CD14-positive monocyte (primary cell): ENCODE data around the gene PILRA. TPM values are rescaled to one million over a fixed set of nuclear protein-coding genes. Genes with fewer than 3 reads are reported as not detected.

Experiments
- DNase-seq, 3 donors: peaks; one replicate each; pipeline ENCODE4 v3.0.0-alpha.2; 2011 to 2022
- H2AFZ ChIP-seq: 2 replicates; pipeline ENCODE4 v1.6.0; 2012; ENCODE audit warnings: mild to moderate bottlenecking, low read depth, low read length, inconsistent platforms; ENCODE audit not compliant: insufficient read depth, poor library complexity, severe bottlenecking
- H3K27ac ChIP-seq, 2 donors: 1 replicate in 1 of 2; 2 replicates in 1 of 2; pipeline ENCODE4 v1.5.1; 2012 to 2013; ENCODE audit warnings: low read length in 2 of 2, control low read depth in 1 of 2, inconsistent platforms in 1 of 2, low read depth in 1 of 2, mild to moderate bottlenecking in 1 of 2
- H3K27me3 ChIP-seq, 2 donors: one replicate each; pipeline versions ENCODE4 v1.6.0 to v1.6.1; 2011 to 2013; ENCODE audit warnings: low read length in 2 of 2; ENCODE audit not compliant: control insufficient read depth in 2 of 2, insufficient read depth in 2 of 2
- H3K36me3 ChIP-seq, 2 donors: replicated peaks in 1 of 2; 1 replicate in 1 of 2; 2 replicates in 1 of 2; pipeline versions ENCODE4 v1.5.1 to v1.6.1; 2012 to 2013; ENCODE audit warnings: low read length in 2 of 2, control low read depth in 1 of 2, inconsistent platforms in 1 of 2, mild to moderate bottlenecking in 1 of 2; ENCODE audit not compliant: insufficient read depth in 2 of 2, control insufficient read depth in 1 of 2
- H3K4me1 ChIP-seq, 2 donors: 1 replicate in 1 of 2; 2 replicates in 1 of 2; pipeline versions ENCODE4 v1.5.1 to v1.6.1; 2012 to 2013; ENCODE audit warnings: low read length in 2 of 2, control low read depth in 1 of 2, inconsistent platforms in 1 of 2, mild to moderate bottlenecking in 1 of 2, moderate library complexity in 1 of 2; ENCODE audit not compliant: insufficient read depth in 2 of 2, control insufficient read depth in 1 of 2
- H3K4me2 ChIP-seq: replicated peaks from 2 replicates; pipeline ENCODE3; 2012; ENCODE audit warnings: low read length, moderate library complexity, mild to moderate bottlenecking; ENCODE audit not compliant: poor library complexity, severe bottlenecking; ENCODE audit errors: extremely low read depth
- H3K4me3 ChIP-seq, 3 experiments: fragments of 200-600 bp in 1 of 3; sonication (generic) in 1 of 3; replicated peaks in 1 of 3; 1 replicate in 2 of 3; 2 replicates in 1 of 3; pipeline ENCODE4 v1.5.1; 2011 to 2013; ENCODE audit warnings: low read length in 3 of 3, mild to moderate bottlenecking in 3 of 3, control low read depth in 2 of 3, low read depth in 2 of 3, inconsistent platforms in 1 of 3, moderate library complexity in 1 of 3
- H3K79me2 ChIP-seq: 2 replicates; pipeline ENCODE4 v1.6.0; 2012; ENCODE audit warnings: mild to moderate bottlenecking, control low read depth, inconsistent platforms, low read length, moderate library complexity; ENCODE audit not compliant: insufficient read depth
- H3K9ac ChIP-seq: 2 replicates; pipeline ENCODE4 v1.6.0; 2017; ENCODE audit warnings: low read length, mild to moderate bottlenecking; ENCODE audit not compliant: insufficient read depth, poor library complexity, severe bottlenecking
- H3K9me3 ChIP-seq, 2 donors: replicated peaks in 1 of 2; 1 replicate in 1 of 2; 2 replicates in 1 of 2; pipeline versions ENCODE4 v1.5.1 to v1.6.1; 2012 to 2013; ENCODE audit warnings: low read length in 2 of 2, control low read depth in 1 of 2; ENCODE audit not compliant: control insufficient read depth in 1 of 2, insufficient read depth in 1 of 2
- H4K20me1 ChIP-seq: 2 replicates; pipeline ENCODE4 v1.6.0; 2012; ENCODE audit warnings: mild to moderate bottlenecking, low read length, control low read depth, moderate library complexity; ENCODE audit not compliant: insufficient read depth
- H3K27ac Mint-ChIP-seq, 7 donors: one replicate each; pipeline ENCODE4 v1.8.0; 2020; ENCODE audit warnings: mild to moderate bottlenecking in 7 of 7, mixed read lengths in 7 of 7, moderate library complexity in 6 of 7, inconsistent platforms in 2 of 7
- H3K27me3 Mint-ChIP-seq, 3 donors: one replicate each; pipeline ENCODE4 v1.8.0; 2021 to 2022; ENCODE audit warnings: low read depth in 3 of 3, mild to moderate bottlenecking in 3 of 3, mixed read lengths in 3 of 3, moderate library complexity in 3 of 3, inconsistent platforms in 1 of 3
- H3K36me3 Mint-ChIP-seq, 2 donors: one replicate each; pipeline ENCODE4 v1.8.0; 2020; ENCODE audit warnings: mixed read lengths in 2 of 2, inconsistent platforms in 1 of 2, mild to moderate bottlenecking in 1 of 2
- H3K4me1 Mint-ChIP-seq: one replicate; pipeline ENCODE4 v1.8.0; 2020; ENCODE audit warnings: mild to moderate bottlenecking, mixed read lengths
- H3K4me3 Mint-ChIP-seq, 2 donors: one replicate each; pipeline ENCODE4 v1.8.0; 2020; ENCODE audit warnings: mild to moderate bottlenecking in 2 of 2, mixed read lengths in 2 of 2, moderate library complexity in 1 of 2
- H3K9me3 Mint-ChIP-seq, 7 donors: one replicate each; pipeline ENCODE4 v1.8.0; 2020 to 2022; ENCODE audit warnings: mixed read lengths in 7 of 7, mild to moderate bottlenecking in 6 of 7, moderate library complexity in 6 of 7, inconsistent platforms in 2 of 7
- WGBS: methylation state at CpG from one replicate; pipeline ENCODE4 v1.1.5; 2013; ENCODE audit warnings: missing lambda C conversion rate; ENCODE audit not compliant: insufficient coverage; 5-methylcytosine and 5-hydroxymethylcytosine counted together
- intact Hi-C, 2 donors: fragments of 100-400 bp; cut with micrococcal nuclease; formaldehyde crosslinking; loops; one replicate each; pipeline versions ENCODE4 v1.15.0 to v1.15.1; 2023
- polyA plus RNA-seq, 3 donors: library from polyadenylated mRNA; depleted of rRNA in 1 of 3; unstranded in 2 of 3; stranded (reverse) in 1 of 3; fragments of 300-500 nt in 2 of 3; fragments of >200 nt in 1 of 3; fragmentation: Illumina TruSeq in 2 of 3; gene quantifications; 1 replicate in 2 of 3; 2 replicates in 1 of 3; pipeline ENCODE4 v1.2.3, GENCODE V29; 2012 to 2021
- TF ChIP-seq, protein P1 (sequence below): fragments of 200-600 bp; IDR thresholded peaks from one replicate; pipeline ENCODE4 v1.8.0; 2022; ENCODE audit warnings: antibody characterized with exemption, mild to moderate bottlenecking

The PILRA gene
- polyA plus RNA-seq, 3 donors, result 316 to 491 (median 364) TPM

DNA sequence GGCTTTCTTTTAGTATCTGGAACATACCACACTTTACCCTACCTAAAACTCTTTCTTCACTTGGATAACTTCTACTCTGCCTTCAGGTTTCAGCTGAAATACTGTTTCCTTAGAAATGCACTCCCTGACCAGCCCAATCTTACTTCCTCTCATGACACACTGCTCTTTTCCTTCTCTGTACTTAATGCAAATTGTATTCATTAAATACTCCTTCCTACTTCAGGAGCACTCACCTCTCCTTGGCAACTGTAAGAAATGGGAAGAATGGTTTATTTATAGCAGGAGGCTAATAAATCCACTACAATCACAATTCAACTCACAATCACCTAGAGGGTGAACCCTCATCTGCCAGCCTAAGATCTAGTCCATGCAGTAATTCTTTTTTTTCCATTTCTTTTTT is 40.1 kb downstream of the PILRA start:
- TF ChIP-seq, protein P1, sequence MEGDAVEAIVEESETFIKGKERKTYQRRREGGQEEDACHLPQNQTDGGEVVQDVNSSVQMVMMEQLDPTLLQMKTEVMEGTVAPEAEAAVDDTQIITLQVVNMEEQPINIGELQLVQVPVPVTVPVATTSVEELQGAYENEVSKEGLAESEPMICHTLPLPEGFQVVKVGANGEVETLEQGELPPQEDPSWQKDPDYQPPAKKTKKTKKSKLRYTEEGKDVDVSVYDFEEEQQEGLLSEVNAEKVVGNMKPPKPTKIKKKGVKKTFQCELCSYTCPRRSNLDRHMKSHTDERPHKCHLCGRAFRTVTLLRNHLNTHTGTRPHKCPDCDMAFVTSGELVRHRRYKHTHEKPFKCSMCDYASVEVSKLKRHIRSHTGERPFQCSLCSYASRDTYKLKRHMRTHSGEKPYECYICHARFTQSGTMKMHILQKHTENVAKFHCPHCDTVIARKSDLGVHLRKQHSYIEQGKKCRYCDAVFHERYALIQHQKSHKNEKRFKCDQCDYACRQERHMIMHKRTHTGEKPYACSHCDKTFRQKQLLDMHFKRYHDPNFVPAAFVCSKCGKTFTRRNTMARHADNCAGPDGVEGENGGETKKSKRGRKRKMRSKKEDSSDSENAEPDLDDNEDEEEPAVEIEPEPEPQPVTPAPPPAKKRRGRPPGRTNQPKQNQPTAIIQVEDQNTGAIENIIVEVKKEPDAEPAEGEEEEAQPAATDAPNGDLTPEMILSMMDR, result no peak
- Histone ChIP-seq H3K9ac (no peak overlapping the region), H3K27me3 (no peaks in the 10 kb centered on the region), H3K79me2 (no peaks in the 10 kb centered on the region), H3K27ac (peak overlapping the region in 1 of 2 donors; percentile 21), H4K20me1 (peaks cover 41% of the 10 kb centered on the region), H2AFZ (no peak overlapping the region), H3K4me3 (no peak overlapping the region), H3K36me3 (peaks cover 27 to 86% of the 10 kb centered on the region in 2 donors), H3K9me3 (no peaks in the 10 kb centered on the region), H3K4me2 (no peak overlapping the region), H3K4me1 (peaks cover 10 to 14% of the 10 kb centered on the region in 2 donors)
- H3K9me3 Mint-ChIP-seq, result no peaks in the 10 kb centered on the region
- peaks cover 0 to 4% (median 0%) of the 10 kb centered on the region in 3 donors for H3K27me3 Mint-ChIP-seq
- H3K27ac Mint-ChIP-seq, result peak overlapping the region; percentile 49 to 88 (median 84)
- intact Hi-C loops, result loop anchor here in 1 of 2 donors (5.0 kb wide), 2 partner anchors 36 to 276 kb away; no protein-coding TSS in a partner anchor
- DNase-seq, result no peak
- H3K4me1 Mint-ChIP-seq, result peaks cover 10% of the 10 kb centered on the region
- H3K36me3 Mint-ChIP-seq, result peaks cover 45 to 51% of the 10 kb centered on the region in 2 donors
- H3K4me3 Mint-ChIP-seq, result no peak overlapping the region

DNA sequence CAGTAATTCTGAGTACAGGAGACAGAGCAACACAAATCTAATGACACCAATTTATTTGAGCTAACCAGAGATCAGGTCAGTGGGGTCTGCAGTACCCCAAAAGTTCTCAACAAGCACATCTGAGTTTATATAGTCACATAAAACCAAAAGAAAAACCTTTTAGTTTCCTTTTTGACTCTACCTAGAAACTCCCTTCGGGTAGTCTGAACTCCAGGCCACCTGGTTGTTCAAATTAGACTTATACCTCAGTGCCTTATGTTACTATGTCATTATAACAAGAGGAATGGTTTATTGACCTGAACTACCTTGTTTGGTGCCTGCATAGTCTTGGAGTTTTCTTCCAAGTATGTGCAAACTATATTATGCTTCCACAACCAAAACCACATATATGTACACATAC is 40.6 kb downstream of the PILRA start:
- H3K9me3 ChIP-seq, result no peaks in the 10 kb centered on the region
- WGBS, result no CpG with 5 or more reads among the region's 1 CpG
- peaks cover 36% of the 10 kb centered on the region for H4K20me1 ChIP-seq
- peaks cover 0 to 4% (median 0%) of the 10 kb centered on the region in 3 donors for H3K27me3 Mint-ChIP-seq
- H3K27ac Mint-ChIP-seq, result peak overlapping the region in 1 of 7 donors; percentile 49
- H3K79me2 ChIP-seq, result no peaks in the 10 kb centered on the region
- DNase-seq, result no peak
- no peak overlapping the region for H3K4me2 ChIP-seq
- TF ChIP-seq, protein P1, result no peak
- peaks cover 10% of the 10 kb centered on the region for H3K4me1 Mint-ChIP-seq
- H3K36me3 ChIP-seq, result peaks cover 23 to 85% of the 10 kb centered on the region in 2 donors
- intact Hi-C loops, result loop anchor here in 1 of 2 donors (5.0 kb wide), 2 partner anchors 37 to 277 kb away; no protein-coding TSS in a partner anchor
- no peak overlapping the region for H3K4me3 Mint-ChIP-seq
- peaks cover 47 to 52% of the 10 kb centered on the region in 2 donors for H3K36me3 Mint-ChIP-seq
- no peak overlapping the region for H2AFZ ChIP-seq
- H3K4me1 ChIP-seq, result peaks cover 10 to 14% of the 10 kb centered on the region in 2 donors
- H3K27ac ChIP-seq, result peak overlapping the region in 1 of 2 donors; percentile 21
- no peaks in the 10 kb centered on the region for H3K27me3 ChIP-seq
- no peak overlapping the region for H3K9ac ChIP-seq
- no peaks in the 10 kb centered on the region for H3K9me3 Mint-ChIP-seq
- H3K4me3 ChIP-seq, result no peak overlapping the region
